GM18867 (cell line): Measurements from ENCODE around the gene ITPRIPL2.
A peak's percentile ranks its signal among the peaks of the same experiment; 100 is the strongest.

ENCODE experiments used
- ATAC-seq: cut with Tn5 transposase; IDR thresholded peaks from one replicate; pipeline ENCODE4 v1.9.1; 2021; ENCODE audit warnings: mild to moderate bottlenecking, moderate library complexity; ENCODE audit not compliant: unreplicated experiment

ITPRIPL2 gene

GRCh38 chr16:19118938-19119431 is 5.2 kb downstream of the ITPRIPL2 start:
- ATAC-seq, result no peak

- no peak for ATAC-seq
Observed at GRCh38 chr16:19119564-19119963, 5.8 kb downstream of the ITPRIPL2 start.

GRCh38 chr16:19123535-19124178 is 9.9 kb downstream of the ITPRIPL2 start:
- ATAC-seq, result no peak

- no peak for ATAC-seq
Observed at GRCh38 chr16:19126300-19126699, 12.5 kb downstream of the ITPRIPL2 start.

GRCh38 chr16:19127205-19127604 is 13.4 kb downstream of the ITPRIPL2 start:
- peak; percentile 46 for ATAC-seq

DNA sequence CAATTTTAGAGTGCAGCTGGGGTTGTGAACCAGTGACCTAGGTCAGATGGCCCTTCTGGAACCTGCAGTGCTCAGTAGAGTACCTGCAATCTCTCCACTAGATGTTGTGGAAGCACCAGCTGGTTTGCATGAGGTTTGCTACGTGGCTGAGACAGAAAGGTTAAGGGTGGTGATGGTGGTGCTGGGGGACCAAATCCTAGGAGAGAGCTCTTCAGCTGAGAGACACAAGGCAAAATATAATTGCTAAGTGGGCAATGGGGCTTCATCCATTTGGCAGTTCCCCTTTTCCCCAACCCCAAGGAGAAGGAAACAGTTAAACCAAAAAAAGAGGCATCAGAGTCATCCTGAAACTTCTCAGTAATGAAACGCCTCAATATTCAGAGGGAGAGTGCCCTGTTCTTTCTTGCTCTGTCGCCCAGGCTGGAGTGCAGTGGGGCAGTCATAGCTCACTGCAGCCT is 13.9 kb downstream of the ITPRIPL2 start:
- peak; percentile 55 for ATAC-seq

DNA sequence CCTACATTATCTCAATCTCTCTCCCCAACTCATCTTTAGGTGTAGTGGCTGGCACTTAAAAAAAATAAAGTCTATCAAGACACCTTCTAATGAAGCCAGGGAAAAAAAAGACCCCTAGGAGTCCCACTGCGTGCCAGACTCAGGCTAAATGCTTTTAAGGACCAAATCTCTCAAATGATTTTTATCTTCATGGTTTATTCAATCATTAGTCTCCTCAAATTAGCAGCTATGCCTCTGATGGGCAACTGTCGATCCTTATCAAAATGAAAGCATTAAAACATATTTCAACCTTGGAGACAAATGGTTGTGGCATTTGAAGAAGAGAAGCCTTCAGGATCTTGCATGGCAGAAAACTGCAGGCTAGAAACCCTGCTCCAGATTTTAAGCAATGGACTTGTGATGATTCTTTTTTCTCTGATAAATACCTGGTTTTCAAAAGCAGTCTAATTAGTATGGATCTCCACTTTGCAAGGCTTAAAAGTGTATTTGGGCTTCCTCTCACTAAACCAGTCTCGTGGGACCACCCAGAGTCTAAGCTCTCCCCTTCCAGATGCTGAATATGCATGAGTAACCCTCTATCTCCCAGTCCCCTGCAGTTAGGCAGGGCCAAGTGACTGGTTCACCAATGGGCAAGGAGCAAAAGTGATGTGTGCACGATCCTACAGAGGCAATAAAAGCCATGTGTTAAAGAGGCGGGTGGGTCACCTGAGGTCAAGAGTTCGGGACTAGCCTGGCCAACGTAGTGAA is 14.9 kb downstream of the ITPRIPL2 start:
- no peak for ATAC-seq

DNA sequence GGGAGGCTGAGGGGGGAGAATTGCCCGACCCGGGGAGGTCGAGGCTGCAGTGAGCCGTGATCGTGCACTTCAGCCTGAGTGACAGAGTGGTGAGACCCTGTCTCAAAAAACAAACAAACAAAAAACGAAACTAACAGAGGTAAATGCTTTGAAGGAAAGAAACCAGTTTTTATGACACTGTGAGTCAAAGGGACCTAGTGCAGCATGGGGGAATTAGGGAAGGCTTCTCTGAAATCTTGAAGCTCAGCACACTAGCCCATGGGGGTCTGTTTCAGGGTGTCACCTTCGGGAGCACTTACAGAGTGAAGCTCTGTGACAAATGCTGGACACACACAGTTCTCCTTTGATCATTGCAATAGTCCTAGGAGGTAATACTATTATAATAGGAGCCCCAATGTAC is 16.6 kb downstream of the ITPRIPL2 start:
- ATAC-seq, result no peak

GRCh38 chr16:19130852-19131824 is 17.4 kb downstream of the ITPRIPL2 start:
- ATAC-seq, result no peak

- no peak for ATAC-seq
Observed at GRCh38 chr16:19131825-19132218, 18.1 kb downstream of the ITPRIPL2 start.

- ATAC-seq, result no peak
Observed at GRCh38 chr16:19132255-19132654, 18.5 kb downstream of the ITPRIPL2 start.

DNA sequence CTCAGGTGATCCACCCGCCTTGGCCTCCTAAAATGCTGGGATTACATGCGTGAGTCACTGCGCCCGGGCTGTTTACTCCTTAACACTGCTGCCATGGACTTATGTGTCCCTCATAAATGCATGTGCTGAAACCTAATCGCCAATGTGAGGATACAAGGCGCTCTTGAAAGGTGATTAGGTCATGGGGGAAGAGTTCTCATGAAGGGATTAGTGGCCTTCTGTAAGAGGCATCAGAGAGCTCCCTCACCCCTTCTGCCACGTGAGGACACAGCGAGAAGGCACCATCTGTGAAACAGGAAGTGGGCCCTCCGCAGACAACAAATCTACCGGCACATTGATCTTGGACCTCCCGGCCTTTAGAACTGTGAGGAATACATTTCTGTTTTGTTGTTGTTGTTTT is 19.1 kb downstream of the ITPRIPL2 start:
- ATAC-seq, result no peak

- no peak for ATAC-seq
Observed at GRCh38 chr16:19133600-19133999, 19.8 kb downstream of the ITPRIPL2 start.

DNA sequence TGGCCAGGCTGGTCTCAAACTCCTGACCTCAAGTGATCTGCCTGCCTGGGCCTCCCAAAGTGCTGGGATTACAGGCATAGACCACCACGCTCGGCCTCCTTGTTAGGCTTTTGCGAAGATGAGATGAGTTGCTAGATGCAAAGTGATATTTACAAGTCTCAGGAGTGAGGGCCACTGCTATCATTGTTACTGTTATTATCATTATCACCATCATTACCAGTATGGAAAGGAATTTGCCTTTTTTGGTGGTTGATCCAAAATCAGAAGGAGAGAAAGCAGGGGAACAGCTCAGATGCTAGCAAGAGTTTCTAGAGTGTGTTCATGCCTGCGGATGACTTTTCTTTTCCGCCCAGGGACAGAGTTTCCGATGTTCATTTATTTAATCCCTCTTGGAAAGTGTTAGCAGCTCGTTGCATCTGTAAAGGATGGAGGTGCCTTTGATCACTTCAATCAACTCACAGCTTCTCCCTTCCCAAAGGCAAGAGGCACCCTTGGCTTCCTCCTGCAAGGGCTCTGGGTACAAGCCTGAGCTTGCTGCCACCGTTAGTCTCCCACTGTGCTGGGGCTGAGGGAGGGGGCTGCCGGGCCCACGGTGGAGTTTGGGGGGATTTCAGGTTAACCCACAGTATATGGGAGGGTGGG is 21.6 kb downstream of the ITPRIPL2 start:
- no peak for ATAC-seq

- ATAC-seq, result no peak
Observed at GRCh38 chr16:19135896-19136438, 22.2 kb downstream of the ITPRIPL2 start.

DNA sequence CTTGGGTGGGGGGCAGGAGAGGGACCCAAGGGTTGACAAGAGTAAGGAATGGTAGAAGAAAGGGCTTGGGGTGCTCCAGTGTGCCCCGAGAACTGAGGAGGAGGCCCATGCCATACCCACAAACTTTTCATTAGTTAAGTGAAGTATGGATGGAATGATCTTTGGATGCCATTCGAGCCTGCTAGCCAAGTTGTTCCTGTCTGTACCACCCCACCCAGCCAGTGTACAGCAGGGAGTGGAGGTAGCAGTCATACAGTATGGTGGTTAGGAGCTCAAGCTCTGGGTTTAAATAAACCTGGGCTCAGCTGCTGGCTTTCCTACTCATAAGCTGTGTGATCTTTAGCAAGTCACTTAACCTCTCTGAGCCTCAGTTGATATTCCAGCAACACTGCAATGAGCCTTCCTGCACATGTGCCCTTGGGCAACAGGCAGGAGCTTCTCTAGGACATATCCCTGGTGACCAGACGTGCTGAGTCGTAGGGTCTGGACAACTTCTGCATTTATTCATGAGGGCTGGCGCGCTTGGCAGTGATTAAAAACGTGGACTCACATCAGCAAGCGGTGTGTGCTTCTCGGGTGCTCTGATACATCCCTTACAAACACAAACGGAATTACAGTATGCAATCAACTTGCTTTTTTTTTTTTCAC is 22.9 kb downstream of the ITPRIPL2 start:
- no peak for ATAC-seq

GRCh38 chr16:19137201-19138128 is 23.7 kb downstream of the ITPRIPL2 start:
- ATAC-seq, result no peak

GRCh38 chr16:19138601-19139000 is 24.8 kb downstream of the ITPRIPL2 start:
- ATAC-seq, result no peak
